GM21529 (cell line): Measurements from ENCODE around the gene ARHGEF16.
A peak's percentile ranks its signal among the peaks of the same experiment; 100 is the strongest.

Experiments
- ATAC-seq: cut with Tn5 transposase; IDR thresholded peaks from one replicate; pipeline ENCODE4 v1.9.1; 2021; ENCODE audit not compliant: unreplicated experiment

Gene ARHGEF16

DNA sequence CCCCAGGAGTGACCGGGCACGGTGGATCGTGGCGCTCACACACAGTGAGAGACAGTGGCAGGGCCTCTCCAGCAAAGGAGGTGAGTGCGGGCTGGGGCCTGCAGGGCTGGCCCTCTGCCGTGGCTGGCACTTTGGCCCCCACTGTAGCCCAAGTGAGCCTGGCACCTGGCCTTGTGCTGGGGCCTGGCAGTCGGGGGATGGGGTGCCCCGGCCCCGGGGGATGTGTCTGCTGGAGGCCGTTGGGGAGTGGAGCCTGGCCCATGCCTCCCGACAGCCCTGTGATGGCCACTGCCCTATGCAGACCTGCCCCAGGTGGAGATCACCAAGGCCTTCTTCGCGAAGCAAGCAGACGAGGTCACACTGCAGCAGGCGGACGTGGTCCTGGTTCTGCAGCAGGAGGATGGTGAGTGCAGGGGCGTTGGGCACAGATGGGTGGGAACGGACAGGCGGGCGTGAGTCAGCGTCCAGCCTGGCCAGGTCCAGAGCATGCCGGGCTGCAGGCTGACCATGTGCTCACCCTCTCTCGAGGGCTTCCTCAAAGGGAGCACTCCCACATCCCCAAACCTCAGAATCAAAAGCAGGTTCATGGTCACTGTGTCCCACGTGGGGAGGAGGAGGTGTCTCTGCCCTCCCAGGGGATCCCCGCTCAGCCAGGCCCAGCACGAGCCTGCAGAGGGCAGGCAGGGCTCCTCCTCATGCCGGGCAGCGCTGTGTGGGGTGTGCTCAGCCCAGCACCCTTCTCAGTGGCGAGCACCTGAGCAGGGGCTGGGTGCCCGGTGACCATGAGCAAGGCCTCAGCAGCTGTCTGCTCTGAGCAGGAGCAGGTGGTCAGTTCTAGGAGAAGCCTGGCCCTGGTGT is 25.3 kb downstream of the ARHGEF16 start:
- ATAC-seq, result no peak

DNA sequence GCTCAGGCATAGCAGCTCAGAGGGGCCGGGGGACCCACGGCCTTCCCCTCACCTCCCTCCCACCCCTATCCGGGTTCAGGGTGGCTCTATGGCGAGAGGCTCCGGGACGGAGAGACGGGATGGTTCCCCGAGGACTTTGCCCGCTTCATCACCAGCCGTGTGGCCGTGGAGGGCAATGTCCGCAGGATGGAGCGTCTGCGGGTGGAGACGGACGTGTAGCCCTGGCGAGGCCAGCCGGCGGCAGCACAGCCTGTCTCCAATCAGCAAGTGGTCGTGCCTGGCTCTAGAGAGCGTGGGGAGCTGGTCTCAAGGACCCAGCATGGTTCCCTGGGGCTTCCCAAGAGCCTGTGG is 25.9 kb downstream of the ARHGEF16 start:
- no peak for ATAC-seq

DNA sequence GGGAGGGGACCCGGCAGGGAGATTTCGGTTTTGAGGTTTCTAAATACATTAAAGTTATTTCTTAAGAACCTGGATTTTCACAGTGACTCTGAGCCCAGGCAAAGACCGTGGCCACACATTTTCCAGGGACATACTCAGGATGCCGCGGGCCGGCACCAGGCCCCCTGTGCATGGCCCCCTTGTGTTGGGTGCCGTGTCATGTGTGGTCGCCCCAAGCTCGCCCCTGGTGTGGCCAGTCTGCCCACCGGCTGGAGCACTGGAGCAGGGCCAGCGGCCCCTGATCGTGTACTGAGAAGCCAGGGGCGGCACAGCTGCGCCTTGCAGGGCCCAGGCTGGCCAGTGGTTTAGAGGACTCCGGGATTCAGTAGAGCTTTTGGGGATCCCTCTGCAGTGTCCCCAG is 26.6 kb downstream of the ARHGEF16 start:
- no peak for ATAC-seq

DNA sequence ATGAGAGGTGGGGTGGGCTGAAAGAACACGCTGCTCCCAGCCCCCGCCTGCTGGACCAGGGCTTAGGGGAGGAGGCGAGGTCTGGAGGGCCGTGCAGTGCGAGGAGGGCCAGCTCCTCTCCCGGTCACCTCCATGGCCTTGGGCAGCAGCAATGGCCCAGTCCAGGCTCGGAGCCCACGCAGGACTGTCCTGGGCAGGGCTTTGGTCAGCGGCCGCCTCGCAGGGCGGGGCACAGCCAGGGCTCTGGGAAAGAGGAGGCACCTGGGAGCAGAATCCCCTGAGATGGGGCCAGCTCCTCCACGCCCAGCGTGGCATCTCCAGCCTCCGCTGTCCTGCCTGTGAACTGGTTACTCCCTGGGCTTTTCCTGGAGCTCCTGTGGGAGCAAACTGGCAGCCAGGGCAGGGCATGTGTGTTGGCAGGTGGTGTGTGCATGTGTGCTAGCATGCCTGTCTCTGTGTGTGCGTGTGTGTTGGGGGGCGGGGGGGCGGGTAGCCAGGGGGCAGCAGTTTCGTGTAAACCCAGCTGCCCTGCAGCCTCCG is 27.4 kb downstream of the ARHGEF16 start:
- ATAC-seq, result no peak

DNA sequence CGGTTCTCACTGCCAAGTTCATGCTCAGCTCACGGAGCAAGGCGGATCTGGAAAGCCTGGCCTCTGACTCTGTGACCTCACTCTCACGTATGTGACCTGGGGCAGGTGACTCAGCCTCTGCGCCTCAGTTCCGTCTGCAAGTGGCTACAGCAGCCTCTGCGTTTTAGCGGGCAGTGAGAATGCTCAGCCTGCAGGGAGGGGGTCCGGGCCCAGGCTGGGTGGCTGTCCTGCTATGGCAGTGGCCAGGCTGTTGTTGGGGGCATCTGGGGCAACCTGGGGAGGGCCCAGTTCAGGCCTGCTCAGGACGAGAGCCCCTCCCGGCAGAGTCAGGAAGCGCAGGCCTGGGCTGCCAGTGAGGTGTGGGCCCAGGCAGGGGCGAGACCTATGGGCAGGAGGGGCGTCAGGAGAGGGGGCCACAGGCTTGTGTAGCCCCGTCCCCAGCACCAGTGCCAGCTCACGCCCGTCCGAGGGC is 27.9 kb downstream of the ARHGEF16 start:
- no peak for ATAC-seq

DNA sequence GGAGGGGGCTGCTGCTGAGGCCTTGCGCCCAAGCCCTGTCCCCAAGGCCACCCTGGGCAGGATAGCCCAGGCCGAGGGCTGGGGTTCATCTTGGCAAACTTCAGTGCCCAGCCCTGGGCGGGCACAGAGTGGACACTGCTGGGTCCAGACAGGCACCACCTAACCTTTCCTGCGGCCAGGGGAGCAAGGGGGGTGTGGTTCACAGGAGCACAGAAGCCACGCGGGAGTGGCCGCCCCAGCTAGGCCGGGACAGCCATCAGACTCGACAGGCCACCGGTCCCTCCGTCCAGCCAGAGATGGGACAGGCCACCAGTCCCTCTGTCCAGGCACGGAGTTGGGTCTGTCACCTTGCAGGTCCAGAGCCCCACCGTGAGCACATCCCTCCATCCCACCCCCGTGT is 28.9 kb downstream of the ARHGEF16 start:
- ATAC-seq, result no peak

DNA sequence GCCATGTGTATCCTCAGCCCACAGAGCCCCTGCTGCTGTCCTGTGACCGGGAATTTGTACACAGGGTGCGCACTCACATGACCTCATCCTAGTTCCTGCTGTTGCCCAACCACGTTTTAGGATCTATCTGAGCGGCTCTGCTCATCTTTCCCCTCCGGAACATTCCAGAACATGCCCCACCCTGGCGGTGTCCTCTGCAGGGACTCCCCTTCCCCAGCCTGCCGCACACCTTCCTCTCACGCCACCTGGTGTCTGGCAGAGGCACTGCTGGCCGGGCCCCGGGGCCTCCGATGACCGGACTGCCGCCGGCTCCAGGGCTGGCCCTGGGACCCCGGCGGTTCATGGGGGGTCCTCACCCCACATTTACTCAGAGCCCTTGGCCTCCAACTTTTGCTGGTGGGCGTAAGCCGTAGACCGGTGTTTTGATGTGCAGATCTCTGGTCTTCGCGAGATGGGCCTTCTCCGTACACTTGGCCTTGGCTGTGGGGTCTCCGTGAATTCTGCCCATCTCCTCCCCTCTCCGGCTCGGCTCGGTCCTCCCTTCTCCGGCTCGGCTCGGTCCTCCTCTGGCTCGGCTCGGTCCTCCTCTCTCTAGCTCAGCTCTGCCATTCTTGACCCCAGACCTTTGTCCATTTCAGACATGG is 29.5 kb downstream of the ARHGEF16 start:
- ATAC-seq, result no peak

DNA sequence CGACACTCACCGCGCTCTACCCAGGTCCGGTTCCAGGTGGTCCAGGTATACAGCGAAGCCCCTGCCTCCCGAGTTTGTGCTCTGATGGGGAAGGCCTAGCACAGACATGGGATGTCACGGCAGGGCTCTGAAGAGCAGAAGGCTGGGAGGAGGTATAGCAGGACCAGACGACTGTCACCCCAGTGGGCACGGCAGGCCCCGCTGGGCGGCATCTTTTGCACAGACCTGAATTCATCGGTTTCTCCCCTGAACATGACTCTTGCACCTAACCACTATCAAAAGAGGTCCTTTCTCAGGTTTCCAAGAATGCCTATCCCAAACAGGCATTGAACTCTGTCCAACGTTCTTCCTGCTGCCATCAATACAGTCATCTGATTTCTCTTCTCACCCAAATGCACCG is 30.6 kb downstream of the ARHGEF16 start:
- ATAC-seq, result no peak

DNA sequence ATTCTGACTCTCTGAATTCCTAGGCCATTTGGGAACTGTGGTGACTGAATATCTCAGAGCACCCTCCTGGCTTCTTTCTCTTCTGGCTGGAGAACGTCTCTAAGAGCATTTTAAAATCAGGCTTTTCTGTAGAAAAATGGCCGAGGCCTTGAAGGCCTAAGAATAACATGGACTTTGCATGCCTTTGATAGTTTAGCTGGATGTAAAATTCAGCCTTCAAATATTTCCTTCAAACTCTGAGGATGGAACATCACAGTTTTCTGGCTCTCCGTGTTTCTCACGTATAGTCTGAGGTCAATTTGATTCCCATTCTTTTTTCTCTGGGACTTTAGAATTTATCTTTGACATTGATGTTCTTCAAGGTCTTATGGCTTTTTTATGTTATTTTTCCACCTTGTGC is 34.0 kb downstream of the ARHGEF16 start:
- ATAC-seq, result no peak

DNA sequence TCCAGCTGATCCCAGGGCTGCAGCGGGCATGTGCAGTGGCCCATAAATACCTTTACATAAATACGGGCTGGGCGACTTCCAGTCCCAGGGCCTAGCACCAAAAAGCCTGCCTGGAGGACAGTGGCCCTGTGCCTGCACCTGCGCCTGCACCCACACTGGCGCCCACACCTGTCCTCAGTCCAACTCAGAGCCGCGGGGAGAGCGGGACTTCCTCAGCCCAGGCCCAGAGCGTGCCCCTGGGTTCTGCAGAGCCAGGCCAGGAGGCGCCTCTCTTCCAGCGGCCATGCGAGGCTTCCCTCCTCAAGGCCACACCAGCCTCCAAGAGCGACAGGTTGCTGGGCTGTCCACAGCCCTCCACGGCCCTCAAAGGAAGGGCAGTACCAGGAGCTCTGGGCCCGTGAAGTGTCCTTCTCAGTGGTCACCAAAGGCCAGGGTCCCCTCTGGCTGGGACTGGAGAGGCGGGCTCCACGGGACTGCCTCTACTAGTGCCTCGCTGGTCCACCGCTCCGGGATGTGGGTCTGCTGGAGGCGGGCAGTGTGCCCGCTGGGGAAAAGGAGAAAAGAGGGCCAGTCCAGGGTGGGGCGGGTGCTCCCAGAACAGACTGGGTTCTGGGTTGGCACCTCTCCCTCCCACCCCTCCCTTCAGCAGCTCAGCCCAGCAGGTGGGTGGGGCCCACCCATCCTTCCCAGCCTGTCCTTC is 35.7 kb downstream of the ARHGEF16 start:
- no peak for ATAC-seq

DNA sequence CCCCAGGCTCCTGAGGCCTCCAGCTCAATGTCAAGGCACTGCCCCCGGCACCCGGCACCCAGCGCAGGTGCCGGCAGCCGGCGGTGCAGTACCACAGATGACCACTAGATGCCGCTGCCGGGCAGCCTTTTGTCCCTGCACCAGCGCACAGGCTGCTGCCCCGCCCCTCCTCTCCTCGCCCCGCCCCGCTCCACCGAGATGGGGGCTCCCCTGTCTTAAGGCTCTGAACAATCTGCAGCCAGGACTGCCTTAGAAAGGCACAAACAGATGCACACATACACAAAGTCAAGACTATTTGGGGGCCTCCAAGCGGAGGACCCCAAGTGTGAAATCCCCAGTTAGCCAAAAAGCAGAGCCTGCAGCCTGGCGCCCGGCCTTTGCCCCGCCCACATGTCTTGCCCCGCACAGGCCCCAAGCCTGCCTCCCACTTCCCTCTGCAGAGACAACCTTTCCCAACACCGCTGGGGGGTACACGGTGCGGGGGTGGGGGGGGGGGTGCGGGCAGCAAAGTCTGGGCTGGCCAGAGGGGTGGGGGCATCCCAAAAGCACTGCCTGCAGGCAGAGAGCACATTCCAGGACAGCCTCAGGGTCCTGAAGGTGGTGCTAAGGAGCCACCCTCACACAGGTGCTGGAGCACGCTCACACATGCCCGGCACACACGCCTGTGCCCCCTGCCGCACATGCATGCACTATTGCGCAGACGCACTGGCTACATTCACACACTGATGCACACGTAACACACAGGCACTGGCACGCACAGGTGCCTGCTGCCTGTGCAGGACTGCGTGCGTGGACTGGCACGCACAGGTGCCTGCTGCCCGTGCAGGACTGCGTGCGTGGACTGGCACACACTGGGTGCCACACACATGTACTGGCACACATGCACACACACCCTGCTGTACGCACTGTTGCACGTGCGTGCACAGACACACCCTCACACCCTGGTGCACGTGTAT is 37.1 kb downstream of the ARHGEF16 start:
- peak; percentile 68 for ATAC-seq

DNA sequence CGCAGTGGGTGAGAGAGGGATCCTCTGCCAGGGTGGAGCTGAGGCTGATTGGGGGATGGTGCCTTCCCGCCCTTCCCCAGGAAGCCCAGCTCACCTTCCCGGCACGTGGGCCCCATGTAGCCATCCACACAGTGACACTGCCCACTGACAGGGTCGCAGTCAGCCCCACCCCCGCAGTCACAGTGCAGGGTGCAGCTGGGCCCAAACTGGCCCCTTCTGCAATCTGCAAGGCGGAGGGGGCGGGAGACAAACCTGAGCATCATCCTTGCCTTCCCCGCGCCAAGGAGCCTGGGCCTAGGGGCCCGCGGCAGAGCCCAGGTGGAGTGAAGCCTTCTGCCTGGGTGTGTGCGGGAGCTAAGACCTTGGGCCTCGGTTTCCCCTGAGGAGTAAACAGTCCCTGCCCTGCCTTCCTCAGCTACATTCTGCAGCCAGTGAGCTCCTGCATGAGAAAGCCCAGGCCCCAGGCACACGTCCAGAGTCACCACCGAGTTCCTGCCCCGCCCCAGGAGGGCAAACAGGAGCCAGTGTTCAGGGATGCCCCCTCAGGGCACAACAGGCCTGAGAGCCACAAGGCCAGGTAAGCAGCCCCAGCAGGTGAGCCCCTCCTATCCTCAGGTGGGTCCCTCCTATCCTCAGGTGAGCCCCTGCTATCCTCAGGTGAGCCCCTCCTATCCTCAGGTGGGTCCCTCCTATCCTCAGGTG is 38.2 kb downstream of the ARHGEF16 start:
- no peak for ATAC-seq

DNA sequence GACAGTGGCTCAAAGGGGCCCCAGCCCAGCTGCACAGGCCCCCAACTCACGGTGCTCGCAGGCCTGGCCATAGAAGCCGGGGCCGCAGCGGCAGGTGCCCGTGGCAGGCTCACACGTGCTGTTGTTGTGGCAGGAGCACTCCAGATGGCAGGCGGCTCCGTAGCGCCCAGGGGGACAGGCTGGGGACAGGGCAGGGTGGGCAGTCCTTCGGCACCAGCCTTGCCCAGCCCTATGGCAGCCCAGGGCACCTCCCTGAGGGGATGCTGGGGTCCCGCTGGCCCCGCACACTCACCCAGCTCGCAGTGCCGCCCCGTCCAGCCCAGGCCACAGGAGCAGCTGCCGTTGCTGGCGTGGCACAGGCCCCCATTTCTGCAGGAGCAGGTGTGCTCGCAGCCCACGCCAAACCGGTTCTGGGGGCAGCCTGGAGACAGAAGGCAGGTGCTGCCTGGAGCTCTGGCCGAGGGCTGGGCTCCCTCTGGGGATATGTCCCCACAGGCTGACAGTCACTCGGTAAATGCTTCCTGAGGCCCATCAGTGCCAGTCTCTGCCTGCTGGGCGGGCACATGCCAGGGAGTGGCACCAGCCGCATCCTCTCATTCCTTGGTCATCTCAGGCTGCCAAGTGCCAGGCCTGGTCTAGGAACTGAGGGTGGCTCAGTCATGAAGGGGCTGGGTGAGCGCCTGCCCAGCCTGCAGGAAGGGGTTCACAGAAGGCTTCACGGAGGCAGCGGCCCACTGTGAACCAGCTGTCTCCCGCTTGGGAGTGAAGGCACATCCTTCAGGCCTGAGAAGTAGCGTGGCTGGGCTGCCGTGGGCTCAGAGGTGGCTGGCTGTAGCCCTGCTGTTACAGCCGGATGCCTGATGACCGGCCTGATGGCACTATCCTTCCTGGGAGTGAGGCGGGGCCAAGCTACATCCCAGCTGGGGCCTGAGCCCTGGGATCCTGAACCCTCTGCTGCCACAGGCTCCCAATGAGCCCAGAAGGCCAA is 40.1 kb downstream of the ARHGEF16 start:
- ATAC-seq, result no peak

DNA sequence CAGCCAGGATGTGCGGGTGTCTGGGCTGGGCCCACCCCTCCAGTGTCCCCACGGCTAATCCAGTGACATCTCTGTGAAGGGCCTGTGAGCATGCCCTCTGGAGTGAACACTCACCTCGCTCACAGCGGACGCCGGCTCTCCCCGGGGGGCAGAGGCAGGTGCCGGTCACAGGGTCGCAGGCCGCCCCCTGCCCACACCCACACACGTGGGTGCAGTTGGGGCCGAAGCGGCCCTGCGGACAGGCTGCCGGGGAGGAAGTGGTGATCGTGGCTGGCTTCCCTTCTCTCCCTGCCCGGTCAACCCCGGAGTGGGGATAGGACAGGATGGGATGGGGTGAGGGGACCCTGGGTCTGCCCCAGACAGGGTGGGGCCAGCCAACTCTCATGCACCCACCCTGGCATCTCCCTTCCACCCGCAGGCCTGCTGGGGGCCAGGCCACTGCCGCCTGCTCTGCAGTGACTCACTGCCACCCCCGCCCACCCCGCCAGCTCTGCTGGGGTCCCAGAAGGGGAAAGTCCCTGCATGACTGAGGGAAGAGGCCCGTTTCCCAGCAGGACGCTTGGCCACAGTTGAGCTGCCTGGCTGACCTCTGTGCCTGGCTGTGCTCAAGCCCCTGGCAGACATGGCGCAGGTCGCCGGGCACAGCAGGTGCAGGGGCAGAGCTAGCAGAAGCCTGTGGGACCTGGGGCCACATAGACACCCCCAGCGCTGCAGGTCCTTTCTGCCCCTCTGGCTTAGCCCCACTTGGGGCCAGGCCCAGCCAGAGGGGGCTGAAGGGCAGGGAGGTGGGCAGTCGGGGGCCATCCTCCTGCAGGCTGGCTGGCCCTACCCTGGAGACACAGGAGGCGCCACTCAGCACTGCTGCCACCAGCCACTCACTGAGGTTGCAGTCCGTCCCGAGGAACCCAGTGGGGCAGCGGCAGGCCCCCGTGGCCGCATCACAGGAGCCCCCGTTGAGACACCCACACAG is 41.6 kb downstream of the ARHGEF16 start:
- no peak for ATAC-seq

DNA sequence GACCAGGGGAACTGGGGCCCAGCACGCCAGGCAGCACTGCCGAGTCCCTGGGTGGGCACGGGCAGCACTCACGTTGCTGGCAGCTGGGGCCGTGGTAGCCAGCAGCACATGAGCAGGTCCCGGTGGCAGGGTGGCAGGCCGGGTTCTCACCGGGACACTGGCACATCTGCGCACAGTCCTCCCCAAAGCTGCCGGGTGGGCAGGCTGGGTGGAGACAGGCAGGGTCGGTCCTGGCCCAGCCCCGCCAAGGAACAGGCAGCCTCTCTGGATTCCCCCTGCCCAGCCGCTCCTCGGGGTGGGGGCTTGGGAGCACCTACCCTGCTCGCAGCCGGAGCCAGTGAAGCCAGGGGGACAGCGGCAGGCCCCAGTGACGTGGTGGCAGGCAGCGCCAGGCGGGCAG is 42.5 kb downstream of the ARHGEF16 start:
- ATAC-seq, result no peak

DNA sequence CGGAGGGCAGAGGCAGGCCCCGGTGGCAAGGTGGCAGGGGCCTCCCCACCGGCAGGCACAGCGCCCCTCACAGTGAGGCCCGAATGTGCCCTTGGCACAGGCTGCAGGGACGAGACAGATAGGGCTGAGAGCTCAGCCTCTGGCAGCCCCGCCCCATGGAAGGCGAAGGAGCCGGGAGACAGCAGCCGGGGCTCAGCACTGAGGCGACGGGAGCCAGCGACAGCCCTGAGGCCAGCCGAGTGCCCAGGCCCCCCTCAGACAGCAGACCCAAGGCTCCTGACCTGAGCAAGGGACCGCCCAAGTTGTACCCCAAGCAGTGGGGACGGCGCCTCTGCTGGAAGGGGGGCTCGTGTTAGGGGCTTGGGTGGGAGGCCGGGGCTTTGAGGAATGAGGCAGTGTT is 43.1 kb downstream of the ARHGEF16 start:
- ATAC-seq, result no peak

DNA sequence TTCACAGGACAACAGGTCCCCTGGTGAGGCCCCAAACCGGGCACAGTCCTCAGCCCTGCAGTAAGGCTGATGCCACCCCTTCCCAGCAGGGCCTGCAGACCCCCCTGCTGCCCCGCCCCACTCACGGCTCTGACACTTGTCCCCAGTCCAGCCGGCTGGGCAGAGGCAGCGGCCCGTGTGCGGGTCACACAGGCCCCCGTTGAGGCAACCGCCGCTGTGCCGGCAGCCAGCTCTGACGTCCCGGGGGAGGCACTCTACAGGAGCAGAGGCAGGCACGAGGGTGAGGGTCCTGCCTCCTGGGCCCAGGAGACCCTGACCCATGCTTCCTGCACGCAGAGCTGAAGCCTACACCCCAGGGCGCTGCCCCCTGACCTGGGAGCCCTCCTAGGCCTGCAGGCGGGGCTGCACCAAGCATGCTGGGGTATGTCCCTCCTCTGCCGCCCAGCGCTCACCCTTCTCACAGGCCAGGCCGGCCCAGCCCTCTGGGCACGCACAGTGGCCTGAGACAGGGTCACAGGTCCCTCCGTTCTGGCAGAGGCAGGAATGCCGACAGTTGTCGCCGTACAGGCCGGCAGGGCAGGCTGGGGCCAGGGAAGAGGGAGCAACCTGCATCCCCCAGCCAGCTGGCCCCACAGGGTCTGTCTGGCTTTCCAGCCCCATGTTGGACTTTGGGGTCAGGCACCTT is 43.9 kb downstream of the ARHGEF16 start:
- ATAC-seq, result no peak
